C4-2B (cell line): ENCODE results near the gene NLGN1.

Experiments used
- CTCF ChIP-seq: fragments of 450-650 bp; conservative IDR thresholded peaks from 2 replicates; pipeline ENCODE4 v1.5.1; 2017; ENCODE audit warnings: mild to moderate bottlenecking
- ZFX ChIP-seq: fragments of 450-650 bp; IDR thresholded peaks from 2 replicates; pipeline ENCODE4 v1.6.1; 2017

GRCh38 chr3:173591401-173591800 is 193.9 kb downstream of the NLGN1 start:
- no peak for TF ChIP-seq ZFX
- TF ChIP-seq CTCF = no peak
